C4-2B (cell line): ENCODE data around the gene ZNF584.

Source experiments
- CTCF ChIP-seq: fragments of 450-650 bp; conservative IDR thresholded peaks from 2 replicates; pipeline ENCODE4 v1.5.1; 2017; ENCODE audit warnings: mild to moderate bottlenecking
- ZFX ChIP-seq: fragments of 450-650 bp; IDR thresholded peaks from 2 replicates; pipeline ENCODE4 v1.6.1; 2017

- no peak for TF ChIP-seq CTCF
- TF ChIP-seq ZFX, result no peak
These were observed 10.9 kb upstream of the ZNF584 start for GRCh38 chr19:58397533-58398037.
